Stomach smooth muscle (tissue), 2 donors: ENCODE data around the gene SLC30A2.

Experiments used
- H3K27ac ChIP-seq: one replicate; pipeline ENCODE4 v1.7.0; 2013; ENCODE audit warnings: mild to moderate bottlenecking, low read length, inconsistent platforms
- H3K27me3 ChIP-seq, 2 donors: one replicate each; pipeline ENCODE4 v1.7.0; 2013; ENCODE audit warnings: low read length in 2 of 2; ENCODE audit not compliant: insufficient read depth in 2 of 2, control insufficient read depth in 1 of 2
- H3K36me3 ChIP-seq, 2 donors: one replicate each; pipeline ENCODE4 v1.7.0; 2013; ENCODE audit warnings: low read length in 2 of 2; ENCODE audit not compliant: control insufficient read depth in 2 of 2, insufficient read depth in 2 of 2
- H3K4me1 ChIP-seq: one replicate; pipeline ENCODE4 v1.7.0; 2013; ENCODE audit warnings: low read length; ENCODE audit not compliant: control insufficient read depth, insufficient read depth
- H3K4me3 ChIP-seq, 2 donors: one replicate each; pipeline ENCODE4 v1.7.0; 2013; ENCODE audit warnings: low read length in 2 of 2
- H3K9ac ChIP-seq, 2 donors: one replicate each; pipeline ENCODE4 v1.7.0; 2013; ENCODE audit warnings: low read length in 2 of 2, mild to moderate bottlenecking in 1 of 2
- H3K9me3 ChIP-seq, 2 donors: one replicate each; pipeline ENCODE4 v1.7.0; 2013; ENCODE audit warnings: low read length in 2 of 2; ENCODE audit not compliant: control insufficient read depth in 2 of 2
- donor health status: healthy.
- donor health status: Pancreatic carcinoma.

Gene SLC30A2

DNA sequence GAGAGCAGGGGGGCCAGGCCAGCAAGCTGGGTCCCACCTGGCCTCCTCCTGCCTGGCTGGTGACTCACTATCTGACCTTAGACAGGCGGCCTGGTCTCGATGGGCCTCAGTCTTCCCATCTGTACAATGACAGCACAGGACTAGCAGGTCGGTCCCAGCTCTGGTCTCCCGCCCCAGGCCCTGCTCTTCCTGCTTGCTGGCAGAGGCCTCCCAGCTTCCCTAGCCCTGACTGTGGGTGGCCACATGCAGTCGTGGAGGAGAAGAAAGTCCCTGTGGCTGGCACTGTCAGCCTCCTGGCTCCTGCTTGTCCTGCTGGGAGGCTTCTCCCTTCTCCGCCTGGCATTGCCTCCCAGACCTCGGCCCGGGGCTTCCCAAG lies 23.5 kb downstream of the SLC30A2 start:
- no peak overlapping the region for H3K9ac ChIP-seq
- peaks cover 0 to 3% of the 10 kb centered on the region in 2 donors for H3K27me3 ChIP-seq
- H3K36me3 ChIP-seq = no peaks in the 10 kb centered on the region
- H3K9me3 ChIP-seq = no peaks in the 10 kb centered on the region
- H3K4me3 ChIP-seq = no peak overlapping the region
- H3K4me1 ChIP-seq = peaks cover 13% of the 10 kb centered on the region
- no peak overlapping the region for H3K27ac ChIP-seq

DNA sequence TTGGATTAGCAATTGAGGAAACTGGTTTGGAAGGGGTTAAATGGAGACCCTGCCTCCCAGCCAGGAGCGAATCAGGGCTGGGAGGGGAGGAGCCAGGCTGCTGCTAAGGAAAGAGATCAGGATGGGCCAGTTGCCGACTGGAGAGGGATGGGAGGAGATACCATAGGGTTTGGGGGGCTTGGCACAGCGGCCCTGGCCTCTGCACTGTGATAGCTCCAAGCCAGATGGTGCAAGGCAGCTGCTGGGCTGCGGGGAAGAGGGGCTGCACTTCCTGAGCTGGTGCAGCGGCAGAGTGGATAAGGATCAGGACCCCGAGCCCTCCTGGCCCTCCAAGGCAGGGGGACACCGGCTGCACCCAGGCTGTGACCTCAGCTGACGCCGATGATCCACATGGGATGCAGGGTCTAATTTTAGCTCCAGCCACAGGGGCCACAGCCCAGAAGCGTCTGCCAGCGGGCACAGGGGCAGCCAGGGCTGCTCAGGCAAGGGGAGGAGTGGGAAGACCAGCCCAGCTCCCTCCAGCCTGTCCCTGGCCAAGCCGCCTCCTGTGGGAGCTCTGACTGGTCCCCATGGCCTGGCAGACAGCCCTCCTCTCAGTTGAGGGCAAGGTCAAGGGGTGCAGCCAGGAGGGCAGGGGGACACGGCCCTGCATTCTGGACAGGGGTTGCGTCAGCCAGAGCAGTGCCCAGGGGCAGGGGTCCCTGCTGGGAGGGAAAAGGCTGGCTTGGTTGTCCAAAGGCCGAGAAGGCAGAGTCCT lies 24.1 kb downstream of the SLC30A2 start, which contains the start of gene EXTL1:
TSS of gene EXTL1 (plus strand) at position 129 of the 757 bp plus-strand sequence. CDS start 872 bp downstream, outside the sequence.
- H3K27ac ChIP-seq = no peak within 1 kb of the TSS

DNA sequence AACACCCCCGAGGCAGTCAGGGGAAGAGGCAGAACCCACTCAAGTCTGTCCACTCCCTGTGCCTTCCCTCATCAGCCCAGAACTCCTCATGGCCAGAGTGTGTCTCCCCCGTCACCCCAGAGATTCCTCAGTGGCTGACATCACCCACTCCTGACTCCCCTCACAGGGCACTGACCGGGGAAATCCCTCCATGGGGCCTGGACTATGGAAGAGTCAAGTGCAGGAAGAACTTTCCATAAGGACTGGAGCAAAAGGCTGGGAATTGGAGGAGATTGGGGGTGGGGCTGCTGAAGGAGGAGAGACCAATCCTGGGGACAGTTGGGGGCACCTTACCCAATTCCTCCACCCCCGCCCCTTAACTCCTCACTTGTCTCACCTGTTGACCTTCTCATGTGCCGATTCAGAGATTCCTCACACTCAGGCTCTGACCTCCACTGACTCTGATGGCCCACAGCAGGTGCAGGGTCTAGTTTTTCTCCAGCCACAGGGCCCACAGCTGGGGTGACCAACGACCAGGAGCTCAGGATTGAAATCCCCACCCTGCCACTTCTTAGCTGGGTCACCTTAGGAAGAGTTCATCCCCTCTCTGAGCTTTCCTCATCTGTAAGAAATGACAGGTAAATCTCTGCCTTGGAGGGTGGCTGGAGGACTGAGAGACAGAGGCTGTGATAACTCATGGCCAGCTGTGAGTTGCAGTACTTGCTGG lies 24.8 kb downstream of the SLC30A2 start:
- Histone ChIP-seq H3K4me3 (peak overlapping the region in 1 of 2 donors; percentile 47), H3K9me3 (no peaks in the 10 kb centered on the region), H3K27ac (no peak overlapping the region), H3K27me3 (peaks cover 0 to 3% of the 10 kb centered on the region in 2 donors), H3K36me3 (no peaks in the 10 kb centered on the region), H3K9ac (no peak overlapping the region), H3K4me1 (peaks cover 13% of the 10 kb centered on the region)

More for the DNA sequence above, 24.1 kb downstream of the SLC30A2 start, which contains the start of gene EXTL1:
- peaks cover 13% of the 10 kb centered on the region for H3K4me1 ChIP-seq
- H3K9me3 ChIP-seq = no peaks in the 10 kb centered on the region
- H3K36me3 ChIP-seq = no peaks in the 10 kb centered on the region
- H3K9ac ChIP-seq = no peak within 1 kb of the TSS
- peak within 1 kb of the TSS; percentile 31 to 47 for H3K4me3 ChIP-seq
- peaks cover 0 to 3% of the 10 kb centered on the region in 2 donors for H3K27me3 ChIP-seq

DNA sequence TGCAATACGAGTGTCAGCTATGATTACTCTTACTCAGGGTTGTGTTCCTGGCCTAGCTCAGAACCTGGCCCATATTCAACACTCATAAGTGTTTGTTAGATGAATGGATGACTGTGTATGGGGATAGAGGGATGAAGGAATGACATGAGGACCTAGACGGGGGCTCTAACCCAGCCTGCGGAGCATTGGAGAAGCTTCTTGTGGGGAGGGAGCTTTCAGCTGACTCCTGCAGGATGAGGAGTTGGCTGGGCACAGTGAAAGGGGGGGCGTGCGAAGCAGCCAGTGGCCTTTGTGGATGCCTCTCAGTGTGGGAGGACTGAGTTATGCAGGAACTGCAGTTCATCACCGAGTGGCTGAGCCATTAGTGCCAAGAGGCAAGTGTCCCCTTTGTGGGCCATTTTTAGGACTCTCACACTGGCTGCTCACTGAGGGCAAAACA lies 25.6 kb downstream of the SLC30A2 start:
- Histone ChIP-seq H3K36me3 (no peaks in the 10 kb centered on the region), H3K9ac (no peak overlapping the region), H3K9me3 (no peaks in the 10 kb centered on the region), H3K4me3 (no peak overlapping the region), H3K27me3 (peaks cover 0 to 3% of the 10 kb centered on the region in 2 donors), H3K27ac (no peak overlapping the region), H3K4me1 (peaks cover 13% of the 10 kb centered on the region)

DNA sequence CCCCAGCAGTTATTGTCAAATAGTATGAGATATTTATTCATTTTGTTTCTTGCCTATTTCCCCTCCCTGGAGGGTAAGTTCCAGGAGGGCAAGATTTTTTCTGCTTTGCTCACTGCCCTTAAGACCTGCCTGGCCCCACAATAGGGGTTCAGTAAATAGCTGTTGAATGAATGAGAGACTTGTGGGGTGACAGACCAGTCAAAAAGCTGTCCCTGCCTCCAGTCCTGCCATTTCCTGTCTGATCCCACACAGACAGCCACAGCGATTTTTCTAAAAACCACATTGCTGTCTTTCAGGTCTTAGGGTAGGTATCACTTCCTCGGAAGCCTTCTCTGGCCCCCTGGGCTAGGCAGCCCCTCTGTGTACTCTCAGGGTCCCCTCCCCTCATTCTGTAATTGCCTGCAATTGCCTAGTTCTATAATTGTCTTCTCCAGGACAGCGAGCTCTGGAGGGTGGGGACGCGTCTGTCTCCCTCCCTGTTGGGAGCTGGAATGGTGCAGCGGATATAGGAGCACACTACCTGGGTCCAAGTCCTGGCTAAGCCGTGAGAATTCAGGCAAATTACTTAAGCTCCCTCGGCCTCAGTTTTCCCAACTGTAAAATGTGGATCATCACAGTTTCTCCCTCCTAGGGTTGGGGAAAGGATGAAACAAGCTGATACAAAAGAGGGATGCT lies 26.1 kb downstream of the SLC30A2 start:
- Histone ChIP-seq H3K4me3 (no peak overlapping the region), H3K36me3 (no peaks in the 10 kb centered on the region), H3K27me3 (peaks cover 0 to 3% of the 10 kb centered on the region in 2 donors), H3K27ac (no peak overlapping the region), H3K4me1 (peaks cover 13% of the 10 kb centered on the region), H3K9ac (no peak overlapping the region), H3K9me3 (no peaks in the 10 kb centered on the region)

DNA sequence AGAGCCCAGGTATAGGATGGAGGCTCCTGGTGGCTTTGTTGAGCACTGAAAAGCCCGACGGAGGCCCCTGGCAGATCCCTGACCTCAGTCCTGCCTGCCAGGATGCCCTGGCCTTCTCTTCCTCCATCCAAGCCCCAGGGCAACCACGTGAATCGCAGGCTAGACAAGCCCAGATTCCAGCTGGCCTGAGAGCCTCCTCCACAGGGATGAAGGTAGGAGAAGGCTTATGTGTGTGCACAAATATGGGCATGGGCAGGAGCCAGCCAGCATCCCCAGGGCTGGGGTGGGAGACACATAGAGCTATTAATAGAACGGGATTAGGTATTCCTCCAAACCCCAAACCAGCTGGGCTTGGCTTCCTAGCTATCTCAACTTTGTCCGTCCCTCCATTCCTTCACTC lies 28.3 kb downstream of the SLC30A2 start:
- H3K27me3 ChIP-seq = peaks cover 0 to 3% of the 10 kb centered on the region in 2 donors
- H3K4me3 ChIP-seq = no peak overlapping the region
- H3K9me3 ChIP-seq = no peaks in the 10 kb centered on the region
- H3K36me3 ChIP-seq = no peaks in the 10 kb centered on the region
- no peak overlapping the region for H3K27ac ChIP-seq
- peaks cover 8% of the 10 kb centered on the region for H3K4me1 ChIP-seq
- no peak overlapping the region for H3K9ac ChIP-seq

DNA sequence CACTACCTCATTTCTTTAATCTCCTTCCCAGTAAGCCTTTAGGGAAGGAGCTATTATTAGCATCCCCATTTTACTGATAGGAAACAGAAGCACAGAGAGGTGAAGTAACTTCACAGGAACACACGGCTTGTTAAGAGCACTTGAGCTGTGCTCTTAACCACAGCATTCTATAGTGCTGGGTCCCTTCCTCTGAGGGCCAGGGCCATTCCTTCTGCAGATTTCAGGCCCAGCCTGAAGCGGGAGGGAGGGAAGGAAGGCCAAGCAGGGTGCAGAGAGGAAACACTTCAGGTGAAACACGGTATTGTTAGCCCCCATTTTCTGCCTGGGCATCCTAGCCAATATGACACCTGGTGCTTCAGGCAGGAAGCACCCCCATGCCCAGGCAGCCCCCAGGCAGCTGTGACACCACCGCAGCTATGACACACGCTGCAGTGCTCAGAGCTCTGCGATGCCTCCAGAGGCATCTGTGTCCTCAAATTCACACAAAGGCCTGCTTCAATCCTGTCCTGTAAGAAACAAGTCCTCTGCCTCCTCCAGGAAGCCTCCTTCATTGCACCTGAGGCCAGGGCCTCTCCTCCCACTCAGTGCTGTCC lies 28.9 kb downstream of the SLC30A2 start:
- H3K9me3 ChIP-seq = no peaks in the 10 kb centered on the region
- no peak overlapping the region for H3K9ac ChIP-seq
- H3K4me1 ChIP-seq = peaks cover 7% of the 10 kb centered on the region
- no peaks in the 10 kb centered on the region for H3K36me3 ChIP-seq
- H3K27ac ChIP-seq = no peak overlapping the region
- peaks cover 0 to 3% of the 10 kb centered on the region in 2 donors for H3K27me3 ChIP-seq
- H3K4me3 ChIP-seq = no peak overlapping the region

DNA sequence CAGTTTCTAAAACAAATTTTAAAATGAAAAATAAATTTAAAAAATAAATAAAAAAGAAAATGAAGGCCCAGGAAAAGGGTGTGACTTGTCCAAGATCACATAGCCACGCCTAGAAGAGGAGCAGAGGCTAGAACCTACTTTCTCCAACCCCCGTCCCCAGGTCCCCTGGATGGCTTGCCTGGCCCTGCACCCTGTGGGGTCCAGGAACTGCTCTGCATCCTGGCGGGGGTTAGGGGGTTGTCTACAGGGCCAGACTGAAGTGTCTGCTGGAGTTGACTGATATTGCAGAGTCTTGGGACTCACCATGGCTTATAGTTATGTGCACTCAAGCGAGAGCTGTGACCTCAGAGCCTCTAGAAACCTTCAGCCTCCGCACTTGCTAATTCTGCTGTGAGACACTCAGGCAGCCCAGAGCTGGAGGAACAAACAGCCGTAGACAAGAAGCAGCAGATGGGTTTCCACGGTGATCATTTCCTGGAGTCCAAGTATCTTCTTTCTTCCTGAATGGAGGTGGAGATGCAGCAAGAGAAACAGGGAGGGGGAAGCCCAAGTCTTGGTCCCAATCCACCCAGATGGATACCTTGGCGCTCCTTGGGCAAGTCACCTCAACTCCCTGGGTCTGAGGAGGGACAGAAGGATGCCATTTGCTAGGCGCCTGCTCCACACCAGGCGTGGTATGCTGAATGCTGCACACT lies 29.5 kb downstream of the SLC30A2 start:
- H3K4me3 ChIP-seq = no peak overlapping the region
- H3K27ac ChIP-seq = no peak overlapping the region
- H3K27me3 ChIP-seq = peaks cover 0 to 3% of the 10 kb centered on the region in 2 donors
- peaks cover 2% of the 10 kb centered on the region for H3K4me1 ChIP-seq
- no peak overlapping the region for H3K9ac ChIP-seq
- no peaks in the 10 kb centered on the region for H3K36me3 ChIP-seq
- H3K9me3 ChIP-seq = no peaks in the 10 kb centered on the region

DNA sequence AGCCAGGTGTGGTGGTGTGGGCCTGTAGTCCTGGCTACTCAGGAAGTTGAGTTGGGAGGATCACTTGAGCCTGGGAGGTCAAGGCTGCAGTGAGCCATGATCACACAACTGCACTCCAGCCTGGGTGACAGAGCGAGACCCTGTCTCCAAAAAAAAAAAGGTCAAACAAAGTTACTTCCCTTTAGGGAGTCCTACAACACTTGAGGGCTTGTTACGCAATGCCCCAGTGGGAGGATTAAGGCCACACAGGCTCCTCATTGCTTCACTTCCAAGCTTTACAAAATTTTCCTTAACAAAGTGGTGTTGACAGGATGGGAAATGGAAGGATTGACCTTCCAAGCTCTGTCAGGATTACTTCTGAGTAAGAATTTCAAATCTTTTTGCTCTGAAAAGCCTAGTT lies 30.6 kb downstream of the SLC30A2 start:
- Histone ChIP-seq H3K4me1 (no peaks in the 10 kb centered on the region), H3K9ac (no peak overlapping the region), H3K9me3 (no peaks in the 10 kb centered on the region), H3K27me3 (no peaks in the 10 kb centered on the region), H3K4me3 (no peak overlapping the region), H3K27ac (no peak overlapping the region), H3K36me3 (no peaks in the 10 kb centered on the region)

DNA sequence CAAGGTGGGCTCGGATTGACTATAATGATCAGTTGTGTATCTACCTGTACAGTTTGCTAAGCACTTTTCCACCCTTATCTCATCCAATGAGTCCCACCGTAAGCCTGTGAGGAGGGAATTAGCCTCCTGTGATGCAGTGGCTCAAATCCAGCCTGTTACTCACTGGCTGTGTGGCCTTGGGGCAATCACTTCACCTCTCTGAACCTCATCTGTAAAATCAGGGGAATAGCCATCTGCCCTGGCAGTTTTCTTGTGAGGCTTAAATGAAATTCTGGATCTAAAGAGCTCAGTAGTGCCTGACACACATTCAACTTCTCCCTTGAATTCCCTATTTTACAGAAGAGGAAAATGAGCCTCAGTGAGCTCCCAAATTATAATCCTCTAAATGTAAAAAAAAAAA lies 31.7 kb downstream of the SLC30A2 start:
- H3K9me3 ChIP-seq = no peaks in the 10 kb centered on the region
- H3K27me3 ChIP-seq = no peaks in the 10 kb centered on the region
- no peaks in the 10 kb centered on the region for H3K36me3 ChIP-seq
- H3K4me1 ChIP-seq = no peaks in the 10 kb centered on the region
- no peak overlapping the region for H3K9ac ChIP-seq
- H3K27ac ChIP-seq = no peak overlapping the region
- H3K4me3 ChIP-seq = no peak overlapping the region
